Occipital lobe (tissue), 2 donors: ENCODE data around the gene AZGP1. TPM values are rescaled to one million over a fixed set of nuclear protein-coding genes. Genes with fewer than 3 reads are reported as not detected.
A peak's percentile ranks its signal among the peaks of the same experiment; 100 is the strongest.
"Not testable (repeated sequence)": the region's sequence is repeated elsewhere in the genome, so short reads cannot be mapped to it uniquely, and the experiment has no call there.

Experiments used
- DNase-seq: peaks from one replicate; lab custom pipeline; 2025; lab: John Stamatoyannopoulos, UW
- total RNA-seq: library from RNA; depleted of rRNA; stranded (reverse); fragments of >200 nt; gene quantifications from one replicate; pipeline ENCODE4 v1.2.3, GENCODE V29; 2014

The AZGP1 gene
- total RNA-seq, 1 donor from 2014 or later, result not detected

DNA sequence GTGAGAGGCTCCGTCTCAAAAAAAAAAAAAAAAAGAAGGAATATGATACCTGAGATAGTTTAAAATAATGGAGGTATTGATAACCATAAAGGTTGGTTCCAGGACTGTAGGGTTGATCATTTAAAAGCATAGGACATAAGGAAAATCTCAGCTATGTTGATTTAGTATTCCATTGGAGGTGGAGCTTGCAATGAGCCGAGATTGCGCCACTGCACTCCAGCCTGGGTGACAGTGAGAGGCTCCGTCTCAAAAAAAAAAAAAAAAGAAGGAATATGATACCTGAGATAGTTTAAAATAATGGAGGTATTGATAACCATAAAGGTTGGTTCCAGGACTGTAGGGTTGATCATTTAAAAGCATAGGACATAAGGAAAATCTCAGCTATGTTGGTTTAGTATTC, 23.2 kb downstream of the AZGP1 start:
- DNase-seq, result not testable (repeated sequence)

GRCh38 chr7:99950819-99951218, 25.0 kb downstream of the AZGP1 start:
- not testable (repeated sequence) for DNase-seq

DNA sequence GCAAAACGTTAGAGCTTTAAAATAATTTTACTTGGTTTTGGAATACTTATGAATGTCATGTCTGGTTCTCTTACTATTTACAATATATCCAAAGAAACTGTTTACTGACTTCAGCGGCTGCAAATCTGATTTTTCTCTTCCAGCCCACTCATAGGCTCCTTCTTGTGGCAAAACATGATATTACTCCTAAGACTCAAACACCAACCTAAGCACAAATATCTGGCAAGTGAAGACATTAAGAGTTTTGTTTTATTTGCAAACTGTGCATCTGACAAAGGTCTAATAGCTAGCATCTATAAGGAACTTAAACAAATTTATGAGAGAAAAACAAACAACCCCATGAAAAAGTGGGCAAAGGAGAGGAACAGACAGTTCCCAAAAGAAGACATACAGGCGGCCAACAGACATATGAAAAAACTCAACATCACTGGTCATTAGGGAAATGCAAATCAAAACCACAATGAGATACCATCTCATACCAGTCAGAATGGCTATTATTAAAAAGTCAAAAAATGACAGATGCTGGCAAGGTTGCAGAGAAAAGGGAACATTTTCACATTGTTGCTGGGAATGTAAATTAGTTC, 26.1 kb downstream of the AZGP1 start:
- no peak for DNase-seq

DNA sequence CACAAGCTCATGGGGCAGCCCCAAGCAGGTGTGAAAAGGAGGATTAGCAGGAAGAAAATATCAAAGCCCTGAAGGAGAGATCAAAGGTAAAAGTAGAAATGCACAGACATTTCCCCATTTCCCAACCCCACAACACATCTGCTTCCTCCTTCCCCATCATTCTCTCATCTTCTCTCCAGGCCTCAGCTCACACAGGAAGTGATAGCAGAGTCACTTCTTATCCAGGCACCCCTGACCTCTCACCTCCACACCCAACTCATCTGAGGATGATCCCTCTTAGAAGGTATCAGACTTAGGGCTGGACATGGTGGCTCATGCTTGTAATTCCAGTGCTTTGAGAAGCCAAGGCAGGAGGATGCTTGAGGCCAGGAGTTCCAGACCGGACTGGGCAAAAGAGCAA, 28.2 kb downstream of the AZGP1 start:
- no peak for DNase-seq

GRCh38 chr7:99944497-99945070, 31.2 kb downstream of the AZGP1 start:
- DNase-seq, result no peak

DNA sequence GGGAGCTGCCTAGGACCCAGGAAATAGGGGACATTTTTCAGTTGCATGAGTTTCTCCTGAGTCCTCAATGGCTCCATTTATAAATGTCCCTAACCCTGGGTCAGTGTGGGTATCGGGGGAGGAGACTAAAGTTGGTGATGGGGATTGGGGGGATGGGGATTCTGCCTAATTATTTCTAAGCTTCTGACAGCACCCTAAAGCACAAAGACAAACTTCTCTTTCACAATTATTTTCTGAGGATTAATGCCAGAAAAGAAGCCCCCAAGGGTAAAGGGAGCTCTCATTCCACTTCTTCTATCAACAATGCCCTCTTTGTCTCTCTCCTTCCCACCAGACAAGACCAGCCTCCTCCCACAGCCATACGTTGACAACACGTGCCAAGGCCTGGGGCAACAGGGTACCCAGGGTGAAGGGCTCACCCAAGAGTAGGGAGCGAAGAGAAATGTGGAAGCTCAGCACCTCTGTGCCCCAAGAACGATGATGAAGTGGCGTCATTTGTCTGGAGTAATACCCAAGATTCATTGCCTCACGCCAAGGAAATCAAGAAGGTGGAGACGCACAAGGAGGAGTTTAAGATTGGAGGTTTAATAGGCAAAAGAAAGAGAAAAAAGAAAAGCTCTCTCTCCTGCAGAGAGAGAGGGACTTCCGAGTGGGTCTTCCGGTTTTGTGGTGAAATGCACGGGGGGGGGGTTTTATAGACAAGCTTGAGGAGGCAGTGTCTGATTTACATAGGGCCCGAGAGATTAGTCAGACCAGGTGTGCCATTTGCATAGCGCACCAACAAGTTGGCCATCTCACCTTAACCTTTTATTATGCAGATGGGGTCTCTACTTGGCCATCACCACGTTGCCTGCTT, 32.0 kb downstream of the AZGP1 start:
- DNase-seq, result no peak

DNA sequence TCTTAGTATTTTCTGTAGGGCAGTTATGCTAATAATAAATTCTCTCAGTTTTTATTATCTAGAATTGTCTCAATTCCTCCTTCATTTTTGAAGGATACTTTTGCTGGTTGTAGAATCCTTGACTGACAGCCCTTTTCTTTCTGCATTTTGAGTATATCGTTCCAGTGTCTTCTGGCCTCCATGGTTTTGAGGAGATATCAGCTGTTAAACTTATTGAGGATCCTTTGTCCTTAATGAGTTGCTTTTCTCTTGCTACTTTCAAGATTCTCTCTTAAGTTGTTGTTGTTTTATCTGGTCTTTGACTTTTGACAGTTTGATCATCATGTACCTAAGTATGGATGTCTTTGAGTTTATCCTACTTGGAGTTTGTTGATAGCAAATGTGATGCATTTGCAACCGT, 37.5 kb downstream of the AZGP1 start:
- no peak for DNase-seq

DNA sequence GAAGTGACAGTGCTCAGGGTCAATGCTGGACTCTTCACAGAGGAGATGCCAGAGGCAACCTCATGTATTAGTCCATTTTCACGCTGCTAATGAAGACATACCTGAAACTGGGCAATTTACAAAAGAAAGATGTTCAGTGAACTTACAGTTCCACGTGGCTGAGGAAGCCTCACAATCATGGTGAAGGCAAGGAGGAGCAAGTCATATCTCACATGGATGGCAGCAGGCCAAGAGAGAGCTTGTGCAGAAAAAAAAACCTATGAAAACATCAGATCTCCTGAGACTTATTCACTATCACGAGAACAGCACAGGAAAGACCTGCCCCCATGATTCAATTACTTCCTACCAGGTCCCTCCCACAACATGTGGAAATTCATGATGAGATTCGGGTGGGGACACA, 40.8 kb downstream of the AZGP1 start:
- not testable (repeated sequence) for DNase-seq

DNA sequence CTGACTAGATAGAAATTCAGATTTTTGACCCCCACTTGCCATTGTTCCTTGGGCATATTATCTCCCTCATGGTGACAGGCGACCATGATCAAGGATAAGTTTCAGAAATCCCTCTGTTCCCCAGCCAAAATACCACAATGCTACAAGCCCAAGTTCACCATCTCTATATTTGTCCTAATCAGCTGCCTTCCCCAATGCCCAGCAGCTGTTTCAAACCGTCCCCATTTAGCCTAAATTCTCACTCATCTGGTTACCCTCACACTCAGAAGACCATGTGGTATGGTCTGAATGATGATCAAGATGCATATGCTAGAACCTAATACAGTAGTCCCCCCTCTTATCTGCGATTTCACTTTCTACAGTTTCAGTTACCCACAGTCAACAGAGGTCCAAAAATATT, 45.5 kb downstream of the AZGP1 start:
- DNase-seq, result no peak

GRCh38 chr7:99929730-99930053, 46.1 kb downstream of the AZGP1 start:
- DNase-seq, result no peak

GRCh38 chr7:99928994-99929729, 46.7 kb downstream of the AZGP1 start, which contains the start of gene GJC3:
Gene GJC3, minus strand, starts transcription at chr7:99929620. Its CDS starts 0 bp downstream, at chr7:99929620.
- peak; percentile 12 for DNase-seq

DNA sequence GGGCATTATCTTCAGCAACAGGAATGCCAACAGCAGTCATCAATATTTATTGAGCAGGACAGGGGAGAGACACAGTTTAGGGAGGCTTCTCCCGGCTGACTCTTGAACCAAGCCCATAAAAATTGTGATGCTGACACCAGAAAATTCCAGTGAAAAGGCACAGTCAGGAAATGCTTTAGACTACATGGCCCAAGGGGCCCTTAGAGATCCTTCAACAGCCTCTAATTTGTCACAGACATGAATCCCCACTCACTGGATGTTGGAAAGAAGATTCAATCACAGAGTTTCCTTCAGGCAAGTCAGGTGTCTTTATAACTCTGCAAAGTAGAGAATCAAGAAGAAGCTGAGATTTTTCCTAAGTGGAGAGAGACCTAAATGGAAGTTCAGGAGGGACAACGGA, 47.6 kb downstream of the AZGP1 start:
- no peak for DNase-seq

GRCh38 chr7:99927536-99927935, 48.3 kb downstream of the AZGP1 start:
- DNase-seq, result no peak

GRCh38 chr7:99926321-99926720, 49.5 kb downstream of the AZGP1 start:
- DNase-seq, result no peak

DNA sequence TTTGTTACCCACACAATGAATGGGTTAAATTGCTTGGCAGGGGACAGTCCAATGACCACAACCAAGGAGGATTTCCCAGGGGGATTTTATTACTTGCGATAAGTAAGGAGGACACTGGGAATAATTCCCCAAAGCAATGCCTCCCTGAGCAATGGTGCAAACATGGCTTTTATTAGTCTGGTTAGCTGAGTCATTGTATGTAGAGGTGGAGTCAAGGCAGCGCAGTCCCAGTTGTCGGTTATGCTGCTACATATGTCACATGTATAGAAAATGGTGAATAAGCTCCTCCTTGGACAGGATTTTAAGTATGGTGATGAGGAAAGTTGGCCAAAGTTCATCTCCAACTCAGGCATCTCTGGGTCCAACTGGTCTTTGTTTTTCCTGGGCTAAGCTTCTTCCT, 52.6 kb downstream of the AZGP1 start:
- DNase-seq, result no peak

GRCh38 chr7:99920149-99920548, 55.7 kb downstream of the AZGP1 start:
- no peak for DNase-seq

GRCh38 chr7:99919814-99920112, 56.1 kb downstream of the AZGP1 start:
- no peak for DNase-seq

- DNase-seq, result peak; percentile 87
Measured at GRCh38 chr7:99918959-99919813, 56.6 kb downstream of the AZGP1 start, which contains the start of gene TRIM4. Gene TRIM4, minus strand, starts transcription at chr7:99919530. Its CDS starts 129 bp downstream, at chr7:99919401.
